CD4-positive, alpha-beta T cell (primary cell): ENCODE measurements around the gene TOLLIP. TPM values are rescaled to one million over a fixed set of nuclear protein-coding genes. Genes with fewer than 3 reads are reported as not detected.

ENCODE experiments used
- ATAC-seq: fragments of 200-7000 bp; cut with Tn5 transposase; one replicate; pipeline ENCODE4 v1.10.0; 2022; ENCODE audit warnings: mild to moderate bottlenecking; ENCODE audit not compliant: poor library complexity
- CTCF ChIA-PET: fragments of 350-600 bp; sonication (Branson Sonifier 250); formaldehyde crosslinking; loops from one replicate; lab custom pipeline; 2021; ENCODE audit warnings: antibody characterized with exemption, inconsistent platforms; lab: Charles Lee
- POLR2A ChIA-PET: fragments of 350-600 bp; sonication (Branson Sonifier 250); formaldehyde crosslinking; loops from one replicate; lab custom pipeline; 2021; ENCODE audit warnings: antibody characterized with exemption, inconsistent platforms; lab: Charles Lee
- DNase-seq, 14 experiments: peaks; one replicate each; pipeline ENCODE4 v3.0.0-alpha.2; 2013 to 2020; ENCODE audit warnings: mixed read lengths in 2 of 14
- H3K27ac ChIP-seq, 2 donors: one replicate each; pipeline versions ENCODE4 v1.5.1 to v1.7.0; 2013; ENCODE audit warnings: low read length in 2 of 2, low read depth in 1 of 2, mild to moderate bottlenecking in 1 of 2
- H3K27me3 ChIP-seq, 2 experiments: 1 replicate in 1 of 2; 2 replicates in 1 of 2; pipeline versions ENCODE4 v1.6.1 to v1.7.0; 2013; ENCODE audit warnings: low read length in 2 of 2, control low read depth in 1 of 2, mild to moderate bottlenecking in 1 of 2, moderate library complexity in 1 of 2; ENCODE audit not compliant: insufficient read depth in 2 of 2, control insufficient read depth in 1 of 2
- H3K36me3 ChIP-seq: one replicate; pipeline ENCODE4 v1.6.1; 2013; ENCODE audit warnings: low read length, control low read depth; ENCODE audit not compliant: insufficient read depth
- H3K4me1 ChIP-seq: one replicate; pipeline ENCODE4 v1.6.1; 2013; ENCODE audit warnings: low read length, control low read depth; ENCODE audit not compliant: insufficient read depth
- H3K4me3 ChIP-seq: one replicate; pipeline ENCODE4 v1.5.1; 2013; ENCODE audit warnings: mild to moderate bottlenecking, low read length, moderate library complexity
- H3K9me3 ChIP-seq, 2 experiments: 1 replicate in 1 of 2; 2 replicates in 1 of 2; pipeline versions ENCODE4 v1.6.1 to v1.7.0; 2013; ENCODE audit warnings: low read length in 2 of 2, mild to moderate bottlenecking in 2 of 2, control low read depth in 1 of 2, moderate library complexity in 1 of 2; ENCODE audit not compliant: control insufficient read depth in 1 of 2, insufficient read depth in 1 of 2
- H3K27ac Mint-ChIP-seq: one replicate; pipeline ENCODE4 v1.8.0; 2020; ENCODE audit warnings: mixed read lengths
- H3K27me3 Mint-ChIP-seq: one replicate; pipeline ENCODE4 v1.8.0; 2021; ENCODE audit warnings: mixed read lengths
- H3K36me3 Mint-ChIP-seq: one replicate; pipeline ENCODE4 v1.8.0; 2021; ENCODE audit warnings: low read depth, mixed read lengths
- H3K4me1 Mint-ChIP-seq: one replicate; pipeline ENCODE4 v1.8.0; 2021; ENCODE audit warnings: low read depth, mixed read lengths
- H3K4me3 Mint-ChIP-seq: one replicate; pipeline ENCODE4 v1.8.0; 2020; ENCODE audit warnings: mild to moderate bottlenecking, mixed read lengths
- H3K9me3 Mint-ChIP-seq: one replicate; pipeline ENCODE4 v1.8.0; 2020; ENCODE audit warnings: mixed read lengths
- intact Hi-C, 2 experiments: fragments of 100-400 bp; cut with DNase I in 1 of 2; cut with micrococcal nuclease in 1 of 2; formaldehyde crosslinking; loops; one replicate each; pipeline versions ENCODE4 v1.15.1 to v1.9.0; 2023 to 2025; cut with DNase I, micrococcal nuclease
- total RNA-seq, 174 experiments: library from RNA in 2 of 174; stranded (reverse) in 2 of 174; gene quantifications; one replicate each; pipeline ENCODE4 v1.2.3 and lab custom pipeline; 2021 to 2026
- TF ChIP-seq, protein P1 (sequence below): fragments of 200-600 bp; IDR thresholded peaks from one replicate; pipeline ENCODE4 v1.8.0; 2022; ENCODE audit warnings: antibody characterized with exemption, mild to moderate bottlenecking

TOLLIP gene
- total RNA-seq, 2 experiments from 2014 or later: 38.9 to 41.0 TPM

DNA sequence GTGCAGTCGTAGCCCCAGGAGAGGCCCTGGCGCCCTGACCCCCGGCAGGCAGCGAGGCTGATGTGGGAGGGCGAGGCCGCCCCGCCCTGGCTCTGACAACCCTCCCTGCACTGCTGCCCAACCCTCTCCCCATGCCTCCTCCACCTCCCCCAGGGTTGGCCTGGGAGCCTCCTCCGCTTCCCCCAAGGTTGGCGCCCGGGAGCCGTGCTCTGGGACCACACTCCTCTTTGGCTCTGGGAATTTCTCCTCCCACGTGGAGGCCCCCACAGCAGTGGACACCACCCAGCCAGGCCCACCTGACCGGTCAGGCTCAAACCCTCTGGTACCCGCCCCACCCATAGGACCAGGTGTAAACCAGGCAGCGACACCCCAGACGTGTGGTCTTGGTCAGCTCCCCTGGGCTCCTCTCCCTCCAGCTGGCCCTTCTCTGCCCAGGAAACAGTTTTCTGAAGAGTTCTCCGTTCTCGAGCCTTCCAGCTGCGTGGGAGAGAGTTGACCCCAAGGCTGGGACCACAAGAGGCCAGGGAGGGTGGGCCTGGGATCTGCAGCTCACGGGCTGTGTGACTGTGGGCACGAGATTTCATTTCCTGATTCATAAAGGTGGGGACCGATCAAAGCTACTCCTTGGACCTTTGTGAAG is 40.8 kb upstream of the TOLLIP start:
- Histone ChIP-seq H3K27ac (no peak overlapping the region), H3K4me1 (no peaks in the 10 kb centered on the region), H3K9me3 (no peaks in the 10 kb centered on the region), H3K27me3 (no peaks in the 10 kb centered on the region), H3K36me3 (no peaks in the 10 kb centered on the region), H3K4me3 (no peak overlapping the region)
- CTCF ChIA-PET: no interaction called here
- Mint-ChIP-seq H3K36me3 (no peaks in the 10 kb centered on the region), H3K4me3 (no peak overlapping the region), H3K27me3 (no peaks in the 10 kb centered on the region), H3K27ac (no peak overlapping the region), H3K9me3 (no peaks in the 10 kb centered on the region), H3K4me1 (no peaks in the 10 kb centered on the region)
- ATAC-seq (no peak), DNase-seq (no peak)
- POLR2A ChIA-PET: no interaction called here
- TF ChIP-seq, protein P1, sequence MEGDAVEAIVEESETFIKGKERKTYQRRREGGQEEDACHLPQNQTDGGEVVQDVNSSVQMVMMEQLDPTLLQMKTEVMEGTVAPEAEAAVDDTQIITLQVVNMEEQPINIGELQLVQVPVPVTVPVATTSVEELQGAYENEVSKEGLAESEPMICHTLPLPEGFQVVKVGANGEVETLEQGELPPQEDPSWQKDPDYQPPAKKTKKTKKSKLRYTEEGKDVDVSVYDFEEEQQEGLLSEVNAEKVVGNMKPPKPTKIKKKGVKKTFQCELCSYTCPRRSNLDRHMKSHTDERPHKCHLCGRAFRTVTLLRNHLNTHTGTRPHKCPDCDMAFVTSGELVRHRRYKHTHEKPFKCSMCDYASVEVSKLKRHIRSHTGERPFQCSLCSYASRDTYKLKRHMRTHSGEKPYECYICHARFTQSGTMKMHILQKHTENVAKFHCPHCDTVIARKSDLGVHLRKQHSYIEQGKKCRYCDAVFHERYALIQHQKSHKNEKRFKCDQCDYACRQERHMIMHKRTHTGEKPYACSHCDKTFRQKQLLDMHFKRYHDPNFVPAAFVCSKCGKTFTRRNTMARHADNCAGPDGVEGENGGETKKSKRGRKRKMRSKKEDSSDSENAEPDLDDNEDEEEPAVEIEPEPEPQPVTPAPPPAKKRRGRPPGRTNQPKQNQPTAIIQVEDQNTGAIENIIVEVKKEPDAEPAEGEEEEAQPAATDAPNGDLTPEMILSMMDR: no peak
- intact Hi-C loops: no loop called here

DNA sequence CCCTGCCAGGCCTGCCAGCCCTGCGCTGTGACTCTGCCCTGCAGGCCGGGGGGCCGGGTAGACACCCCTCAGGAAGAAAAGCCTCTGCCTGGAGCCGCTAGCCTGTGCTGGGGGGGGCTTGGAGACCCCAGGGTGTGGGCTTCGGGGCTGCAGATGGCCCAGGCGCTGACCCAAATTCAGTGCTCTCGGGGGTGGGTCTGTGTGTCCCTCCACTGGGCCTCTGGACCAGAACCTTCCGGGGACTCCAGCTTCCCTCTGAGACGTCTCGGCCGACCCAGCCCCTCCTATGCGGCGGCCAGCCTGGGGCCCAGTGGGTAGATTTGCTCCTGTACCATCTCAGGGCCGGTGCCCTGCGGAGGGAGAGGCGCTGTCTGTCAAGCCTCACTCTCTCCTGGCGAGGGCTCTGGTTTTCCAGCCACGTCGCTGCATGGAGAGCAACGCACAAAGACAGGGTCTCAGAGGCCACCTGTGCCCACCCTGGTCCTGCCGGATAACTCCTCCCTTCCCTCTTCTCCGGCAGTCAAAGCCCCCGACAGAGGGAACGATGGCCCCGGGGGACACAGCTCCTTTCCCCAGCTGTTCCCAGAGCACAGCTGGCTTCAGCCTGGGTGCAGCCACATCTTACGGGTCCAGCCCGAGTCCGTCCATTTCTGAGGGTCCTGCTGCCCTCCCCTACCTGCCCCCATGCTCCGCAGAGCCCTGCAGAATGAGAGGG is 40.1 kb upstream of the TOLLIP start:
- DNase-seq (no peak), ATAC-seq (no peak)
- TF ChIP-seq, protein P1: no peak
- ChIA-PET CTCF (no interaction called here), POLR2A (no interaction called here)
- Histone ChIP-seq H3K27me3 (no peaks in the 10 kb centered on the region), H3K9me3 (no peaks in the 10 kb centered on the region), H3K4me3 (no peak overlapping the region), H3K27ac (no peak overlapping the region), H3K4me1 (no peaks in the 10 kb centered on the region), H3K36me3 (no peaks in the 10 kb centered on the region)
- H3K4me1 Mint-ChIP-seq: no peaks in the 10 kb centered on the region
- H3K27ac Mint-ChIP-seq: no peak overlapping the region
- H3K9me3 Mint-ChIP-seq: no peaks in the 10 kb centered on the region
- intact Hi-C loops: no loop called here
- H3K36me3 Mint-ChIP-seq: no peaks in the 10 kb centered on the region
- H3K4me3 Mint-ChIP-seq: no peak overlapping the region
- H3K27me3 Mint-ChIP-seq: no peaks in the 10 kb centered on the region

DNA sequence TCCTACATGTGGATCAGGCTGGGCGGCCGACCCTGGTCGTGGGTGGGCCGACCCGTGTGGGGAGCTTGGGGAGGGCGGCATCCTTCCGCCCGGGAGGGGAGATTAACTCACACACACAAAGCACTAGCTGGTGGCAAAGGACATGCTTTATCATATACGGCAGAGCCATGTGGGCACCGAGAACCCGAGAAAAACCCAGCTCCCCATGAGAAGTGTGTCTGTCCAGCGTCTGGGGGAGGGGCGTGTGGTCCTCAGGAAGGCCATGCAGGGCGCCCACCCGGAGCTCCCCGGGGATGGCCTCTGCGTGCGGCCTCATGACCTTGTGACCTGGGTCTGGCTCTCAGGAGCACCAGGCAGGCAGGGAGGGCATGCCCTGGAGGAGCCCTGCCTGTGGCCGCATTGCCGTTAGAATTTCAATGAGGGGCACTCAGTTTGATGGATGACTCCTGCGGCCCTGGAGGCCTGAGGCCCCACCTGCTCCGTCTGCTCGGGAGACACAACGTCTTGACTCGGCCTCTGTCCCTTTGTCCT is 39.4 kb upstream of the TOLLIP start:
- CTCF ChIA-PET: no interaction called here
- H3K9me3 Mint-ChIP-seq: no peaks in the 10 kb centered on the region
- DNase-seq: no peak
- H3K4me3 Mint-ChIP-seq: no peak overlapping the region
- H3K27me3 ChIP-seq: no peaks in the 10 kb centered on the region
- H3K27me3 Mint-ChIP-seq: no peaks in the 10 kb centered on the region
- TF ChIP-seq, protein P1: no peak
- H3K9me3 ChIP-seq: no peaks in the 10 kb centered on the region
- H3K36me3 Mint-ChIP-seq: no peaks in the 10 kb centered on the region
- intact Hi-C loops: no loop called here
- no peaks in the 10 kb centered on the region for H3K4me1 Mint-ChIP-seq
- no peak for ATAC-seq
- H3K36me3 ChIP-seq: no peaks in the 10 kb centered on the region
- POLR2A ChIA-PET: no interaction called here
- H3K27ac ChIP-seq: no peak overlapping the region
- no peaks in the 10 kb centered on the region for H3K4me1 ChIP-seq
- H3K4me3 ChIP-seq: no peak overlapping the region
- no peak overlapping the region for H3K27ac Mint-ChIP-seq
